Measurements from ENCODE around the gene ABHD14A.

The ABHD14A gene

GRCh38 chr3:51994530-51994929 lies 19.7 kb downstream of the ABHD14A start:
- peaks cover 17% of the 10 kb centered on the region for H3K4me1 ChIP-seq (ENCODE audit: insufficient read depth, poor library complexity, severe bottlenecking)
- peaks cover 44% of the 10 kb centered on the region for H3K36me3 ChIP-seq (ENCODE audit: low read depth)
- DNase-seq (ENCODE audit: low spot score) (no peak), ATAC-seq (ENCODE audit: low read depth) (no peak)
- peak overlapping the region; percentile 86 for H3K4me3 ChIP-seq (ENCODE audit: severe bottlenecking)
- no peaks in the 10 kb centered on the region for H3K27me3 ChIP-seq (ENCODE audit: insufficient read depth, poor library complexity, severe bottlenecking)
- H3K9me3 ChIP-seq (ENCODE audit: severe bottlenecking): no peaks in the 10 kb centered on the region
- TF ChIP-seq CTCF (IDR thresholded peaks at IDR 0.05; ENCODE audit: poor library complexity, severe bottlenecking): no peak
- peak overlapping the region; percentile 83 for H3K27ac ChIP-seq (ENCODE audit: poor library complexity, severe bottlenecking)

- ATAC-seq (ENCODE audit: low read depth) (peak; percentile 76), DNase-seq (ENCODE audit: low spot score) (peak; percentile 86)
- Histone ChIP-seq H3K27ac (ENCODE audit: poor library complexity, severe bottlenecking) (peak within 1 kb of the TSS; percentile 83), H3K4me1 (ENCODE audit: insufficient read depth, poor library complexity, severe bottlenecking) (peaks cover 17% of the 10 kb centered on the region), H3K9me3 (ENCODE audit: severe bottlenecking) (no peaks in the 10 kb centered on the region), H3K4me3 (ENCODE audit: severe bottlenecking) (peak within 1 kb of the TSS; percentile 86), H3K36me3 (ENCODE audit: low read depth) (peaks cover 44% of the 10 kb centered on the region), H3K27me3 (ENCODE audit: insufficient read depth, poor library complexity, severe bottlenecking) (no peaks in the 10 kb centered on the region)
- TF ChIP-seq CTCF (IDR thresholded peaks at IDR 0.05; ENCODE audit: poor library complexity, severe bottlenecking): no peak
These were observed 20.7 kb downstream of the ABHD14A start, which contains the start of gene RPL29 for GRCh38 chr3:51995346-51996163. Gene RPL29, minus strand, starts transcription at chr3:51995895. Its CDS starts 434 bp downstream, at chr3:51995461.

GRCh38 chr3:51997172-51997571 lies 22.3 kb downstream of the ABHD14A start:
- Histone ChIP-seq H3K27ac (ENCODE audit: poor library complexity, severe bottlenecking) (peak overlapping the region; percentile 24), H3K4me3 (ENCODE audit: severe bottlenecking) (no peak overlapping the region), H3K27me3 (ENCODE audit: insufficient read depth, poor library complexity, severe bottlenecking) (no peaks in the 10 kb centered on the region), H3K4me1 (ENCODE audit: insufficient read depth, poor library complexity, severe bottlenecking) (peaks cover 17% of the 10 kb centered on the region), H3K9me3 (ENCODE audit: severe bottlenecking) (no peaks in the 10 kb centered on the region), H3K36me3 (ENCODE audit: low read depth) (peaks cover 33% of the 10 kb centered on the region)
- TF ChIP-seq CTCF (IDR thresholded peaks at IDR 0.05; ENCODE audit: poor library complexity, severe bottlenecking): no peak
- DNase-seq (ENCODE audit: low spot score) (no peak), ATAC-seq (ENCODE audit: low read depth) (no peak)

- no peak for TF ChIP-seq CTCF (IDR thresholded peaks at IDR 0.05; ENCODE audit: poor library complexity, severe bottlenecking)
- DNase-seq (ENCODE audit: low spot score): no peak
- H3K27ac ChIP-seq (ENCODE audit: poor library complexity, severe bottlenecking): peak overlapping the region; percentile 24
These were observed 23.2 kb downstream of the ABHD14A start for GRCh38 chr3:51997935-51998596.

More at GRCh38 chr3:51997935-51998596, 23.2 kb downstream of the ABHD14A start:
- Histone ChIP-seq H3K9me3 (ENCODE audit: severe bottlenecking) (no peaks in the 10 kb centered on the region), H3K27me3 (ENCODE audit: insufficient read depth, poor library complexity, severe bottlenecking) (no peaks in the 10 kb centered on the region), H3K4me1 (ENCODE audit: insufficient read depth, poor library complexity, severe bottlenecking) (peaks cover 17% of the 10 kb centered on the region), H3K4me3 (ENCODE audit: severe bottlenecking) (no peak overlapping the region), H3K36me3 (ENCODE audit: low read depth) (peaks cover 24% of the 10 kb centered on the region)
- peak; percentile 62 for ATAC-seq (ENCODE audit: low read depth)
